SKM-1 treated with dmso at 0.1 percent for 144 hours (cell line): ENCODE data around the gene EIF3I.

Experiments
- DNase-seq: peaks from one replicate; lab custom pipeline; 2025; ENCODE audit not compliant: unreplicated experiment; lab: John Stamatoyannopoulos, UW

EIF3I gene

DNA sequence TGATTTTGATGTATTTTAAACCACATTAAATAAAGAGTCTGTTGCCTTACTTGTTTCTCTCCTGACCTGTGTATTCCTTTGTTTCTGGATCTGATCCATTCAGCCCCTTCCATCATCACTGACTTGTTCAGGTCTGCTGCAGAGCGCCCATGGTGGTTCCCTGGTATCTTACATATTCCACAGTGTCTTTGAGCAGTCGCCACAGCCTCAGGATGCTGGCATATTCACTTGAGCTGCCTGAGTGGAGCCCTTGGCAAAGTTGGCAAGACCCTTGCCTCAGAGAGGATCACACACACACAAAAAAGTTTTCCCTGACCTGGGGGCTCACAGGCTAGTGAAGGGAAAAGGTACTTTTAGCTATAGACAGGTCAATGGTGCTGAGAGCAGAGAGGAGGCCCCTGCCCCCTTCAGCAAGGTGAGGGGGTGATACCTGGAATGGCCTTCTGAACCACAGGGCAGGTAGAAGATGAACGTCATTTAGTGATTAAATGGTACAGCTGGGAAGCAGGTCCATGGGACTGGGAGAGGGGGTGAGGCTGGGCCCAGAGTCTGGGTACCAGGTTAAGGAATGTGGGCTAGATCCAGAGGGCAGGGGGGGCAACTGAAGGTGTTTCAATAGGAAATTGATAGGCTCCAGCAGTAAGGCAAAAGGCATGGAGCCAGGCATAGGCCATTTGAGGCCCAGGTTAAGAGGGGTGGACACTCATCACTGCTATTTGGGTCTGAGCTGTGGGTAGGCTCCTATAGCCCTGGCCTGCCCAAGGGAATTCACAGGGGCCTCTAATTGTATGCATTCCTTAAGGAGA is 23.8 kb upstream of the EIF3I start:
- DNase-seq: no peak

DNA sequence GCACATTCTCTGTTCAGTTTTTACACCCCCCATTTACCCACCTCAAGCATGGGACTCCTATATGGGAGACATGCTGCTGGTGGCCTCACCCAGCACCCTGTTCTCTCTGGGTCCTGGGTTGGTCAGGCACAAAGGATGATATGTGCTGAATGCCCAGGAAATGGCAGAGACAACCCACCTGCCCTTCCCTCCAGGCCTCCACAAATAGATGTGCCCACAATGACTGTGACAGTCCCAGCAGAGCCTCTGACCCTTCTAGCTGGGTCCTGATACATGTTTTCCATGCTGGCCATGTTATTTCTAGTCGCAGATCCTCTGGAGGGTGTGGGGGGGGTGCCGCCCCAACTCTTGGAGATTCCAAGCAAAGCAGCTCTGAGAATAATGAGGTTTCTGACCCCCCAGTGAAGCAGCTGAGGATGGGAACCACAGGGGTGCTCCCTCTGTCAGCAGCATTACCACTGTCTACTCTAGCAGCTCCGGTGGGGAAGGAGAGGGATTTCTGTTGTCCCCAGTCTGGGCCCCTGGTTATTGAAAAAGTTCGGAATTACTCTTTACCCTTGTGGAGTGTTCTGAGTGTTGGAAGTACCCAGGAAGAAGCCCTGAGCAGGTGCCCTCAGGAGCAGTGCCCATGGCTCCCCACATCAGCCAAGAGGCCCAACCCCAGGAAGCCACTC is 23.0 kb upstream of the EIF3I start:
- DNase-seq: no peak

DNA sequence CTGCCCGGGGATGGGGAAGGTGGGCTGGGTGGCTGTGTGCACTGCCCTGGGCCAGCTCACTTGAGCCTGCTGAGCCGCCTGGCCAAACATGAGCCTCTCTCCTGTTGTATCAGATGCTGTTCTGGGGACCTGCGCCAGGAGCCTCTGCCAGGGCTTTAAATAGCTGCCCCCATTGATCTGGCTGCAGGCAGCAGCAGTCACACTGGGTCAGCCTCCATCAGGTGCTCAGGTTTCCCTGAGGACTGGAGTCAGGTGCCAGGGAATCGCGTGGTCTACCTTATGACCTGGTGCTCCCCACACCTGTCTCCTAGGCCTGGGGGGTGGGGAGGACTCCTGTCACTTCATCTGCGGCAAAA is 22.5 kb upstream of the EIF3I start:
- DNase-seq: no peak

DNA sequence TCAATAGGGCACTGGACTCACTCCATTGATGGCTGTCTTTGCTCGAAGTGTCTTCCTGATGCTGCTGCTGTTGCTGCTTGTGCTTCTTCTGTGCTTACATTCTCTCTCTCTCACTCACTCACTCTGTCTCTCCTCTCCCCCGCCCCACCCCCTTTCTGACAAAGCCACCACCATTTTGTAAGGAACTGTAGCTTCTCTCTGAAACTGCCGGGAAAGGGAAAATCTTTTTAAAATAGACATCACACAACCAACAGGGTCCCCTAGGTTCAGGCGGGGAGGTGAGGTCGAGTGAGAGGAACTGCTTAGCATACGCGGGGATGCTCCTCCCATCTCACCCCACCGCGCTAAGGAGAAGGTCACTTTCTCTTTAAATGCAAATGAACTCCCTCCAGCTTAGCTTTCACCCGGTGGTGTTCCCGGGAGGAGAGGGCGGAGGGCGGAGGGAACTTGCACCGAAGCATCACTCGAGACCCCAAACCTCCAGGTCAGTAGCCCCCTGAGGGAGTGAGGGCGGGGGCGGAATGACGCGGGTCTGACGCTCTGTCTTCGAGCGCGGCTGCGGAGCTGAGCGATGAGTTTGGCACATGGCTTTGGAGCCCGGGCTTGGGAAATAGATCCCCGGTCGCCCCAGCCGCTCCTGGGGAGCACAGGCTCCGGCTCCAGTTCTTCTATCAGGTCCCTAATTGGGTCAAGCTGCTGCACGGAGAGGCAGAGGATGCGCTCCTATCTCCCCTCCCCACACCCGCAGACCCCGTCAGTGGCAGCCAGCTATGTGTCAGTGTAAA is 21.8 kb upstream of the EIF3I start, which contains the start of gene CCDC28B:
CCDC28B (plus strand) TSS at position 370 of the 785 bp plus-strand sequence. CDS start 1,341 bp downstream, outside the sequence.
- DNase-seq: peak; percentile 56

DNA sequence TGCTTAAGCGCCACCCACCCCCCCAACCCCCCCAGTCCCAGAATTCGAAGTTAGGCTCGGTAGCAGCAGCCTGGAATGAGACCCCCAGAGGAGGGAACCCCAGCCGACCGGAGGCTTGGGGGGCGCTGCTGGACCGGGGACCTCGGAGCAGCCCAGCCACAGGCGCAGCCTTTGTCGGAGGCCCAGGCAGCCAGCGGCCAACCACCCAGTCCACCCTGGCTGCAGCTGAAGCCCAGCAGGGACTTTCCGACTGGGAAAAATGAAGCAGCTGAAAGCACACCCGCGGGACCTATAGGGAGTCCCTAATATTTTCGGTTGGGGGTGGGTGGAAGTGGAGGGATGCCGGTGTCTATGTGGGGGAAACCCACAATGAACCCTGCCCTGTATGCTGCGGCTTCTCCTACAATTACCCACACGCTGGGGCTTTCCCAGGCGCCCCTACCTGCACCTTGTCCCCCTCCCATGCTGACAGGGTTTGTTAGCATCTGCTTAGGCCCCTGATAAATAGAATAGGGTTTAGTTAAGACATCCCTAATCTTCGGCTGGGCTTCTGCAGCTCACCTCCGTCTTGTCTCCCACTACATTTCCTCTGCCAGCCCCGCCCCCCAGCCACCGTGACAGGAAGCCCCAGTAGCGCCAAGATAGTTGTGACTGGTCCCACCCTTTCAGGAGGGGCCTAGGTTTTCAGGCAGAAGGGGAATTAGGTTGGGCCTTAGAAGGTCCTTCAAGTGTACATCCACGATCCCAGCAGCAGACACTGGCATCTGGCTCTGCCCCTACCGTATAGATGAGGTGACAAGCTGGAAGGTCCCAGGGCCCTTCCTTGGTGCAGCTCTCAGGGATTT is 21.0 kb upstream of the EIF3I start:
- DNase-seq: no peak

DNA sequence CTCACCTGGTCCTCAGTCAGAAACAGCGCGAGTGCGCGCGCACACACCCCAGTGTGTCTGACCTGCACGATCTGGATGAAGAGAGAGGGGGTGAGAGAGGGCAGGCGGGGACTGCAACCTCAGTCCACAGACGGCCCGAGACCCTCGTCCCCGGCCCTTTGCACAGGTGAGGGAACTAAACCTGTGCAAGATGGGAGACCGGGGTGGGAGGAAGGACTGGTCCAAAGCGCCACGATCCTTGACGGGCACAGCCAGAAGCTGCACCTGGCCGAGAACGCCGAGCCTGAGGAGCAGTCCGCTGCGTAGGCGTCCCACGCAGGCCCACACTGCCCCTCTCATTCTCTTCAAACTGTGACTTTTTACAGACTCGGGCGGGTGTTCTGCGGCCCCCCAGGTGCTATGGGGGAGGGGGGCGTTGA is 17.3 kb upstream of the EIF3I start:
- no peak for DNase-seq

DNA sequence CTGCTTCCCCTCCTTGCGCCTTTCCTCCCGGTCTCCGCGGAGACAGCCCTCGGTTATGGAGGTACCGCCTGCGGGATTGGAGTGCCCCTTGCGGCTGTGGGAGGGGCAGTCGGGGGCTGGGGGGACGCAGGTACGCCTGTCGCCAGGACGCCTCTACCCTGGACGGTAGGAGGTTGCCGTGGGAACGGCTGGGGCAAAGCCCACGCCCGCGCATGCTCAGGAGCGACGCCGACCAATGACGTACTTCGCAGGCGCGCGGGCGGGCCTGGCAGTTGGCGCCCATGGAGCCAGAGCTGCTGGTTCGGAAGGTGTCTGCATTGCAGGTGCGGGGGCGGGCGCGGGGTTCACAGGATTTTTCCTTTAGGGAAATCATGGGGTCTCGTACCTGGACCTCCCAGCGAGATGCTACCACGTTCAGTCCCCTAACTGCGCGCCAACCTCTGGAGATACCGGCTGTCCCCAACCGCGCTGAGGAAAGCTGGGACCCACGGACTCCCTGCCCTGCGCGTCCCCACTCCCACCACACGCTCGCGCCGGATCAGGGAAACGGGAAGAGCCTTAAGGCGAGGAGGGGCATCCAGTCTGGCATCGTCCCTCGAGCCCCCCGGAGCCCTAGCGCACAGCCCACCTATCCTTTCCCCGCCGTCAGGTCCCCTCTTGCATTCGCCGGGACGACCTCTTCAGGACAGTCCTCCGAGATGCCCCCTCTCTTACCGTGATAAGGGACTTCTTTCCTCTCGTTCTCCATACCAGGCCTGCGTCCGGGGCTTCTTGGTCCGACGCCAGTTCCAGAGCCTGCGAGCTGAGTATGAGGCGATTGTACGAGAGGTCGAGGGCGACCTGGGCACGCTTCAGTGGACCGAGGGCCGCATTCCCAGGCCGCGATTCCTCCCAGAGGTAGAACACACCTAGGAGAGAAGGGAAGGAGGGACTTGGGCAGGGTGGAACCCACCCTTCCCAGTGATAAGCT is 16.5 kb upstream of the EIF3I start, which contains the start of gene IQCC:
IQCC (plus strand) TSS at position 271 of the 970 bp plus-strand sequence; CDS start at position 282, 11 bp downstream.
- peak; percentile 60 for DNase-seq

DNA sequence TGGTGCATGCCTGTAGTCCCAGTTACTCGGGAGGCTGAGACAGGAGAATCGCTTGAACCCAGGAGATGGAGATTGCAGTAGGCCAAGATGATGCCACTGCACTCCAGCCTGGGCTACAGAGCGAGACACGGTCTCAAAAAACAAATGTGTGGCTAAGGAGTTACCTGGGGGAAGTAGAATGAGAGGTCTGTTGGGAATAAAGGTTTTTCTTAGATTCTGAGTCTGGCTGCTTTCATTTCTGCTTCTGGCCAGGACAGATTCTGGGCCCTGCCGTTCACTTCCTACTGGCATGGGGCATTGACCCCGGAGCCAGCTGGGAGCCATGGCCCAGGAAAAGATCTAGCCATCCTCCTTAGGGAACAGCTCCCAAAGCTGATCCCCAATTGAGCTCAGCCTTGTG is 13.7 kb upstream of the EIF3I start:
- no peak for DNase-seq

DNA sequence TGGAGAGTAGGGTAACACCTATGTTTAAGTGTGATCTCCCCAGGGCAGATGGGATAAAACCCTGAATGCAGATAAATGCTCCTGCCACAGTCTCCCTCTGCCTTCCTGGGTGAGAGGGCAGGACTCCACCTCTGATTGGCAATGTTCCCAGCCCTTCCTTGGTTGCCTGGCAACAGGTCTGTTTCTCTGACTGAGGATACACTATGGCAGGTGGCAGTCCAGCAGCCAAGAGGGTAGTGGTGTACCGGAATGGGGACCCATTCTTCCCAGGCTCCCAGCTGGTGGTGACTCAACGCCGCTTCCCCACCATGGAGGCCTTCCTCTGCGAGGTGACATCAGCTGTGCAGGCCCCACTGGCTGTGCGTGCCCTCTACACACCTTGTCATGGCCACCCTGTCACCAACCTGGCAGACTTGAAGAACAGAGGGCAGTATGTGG is 13.3 kb upstream of the EIF3I start, which contains the start of gene DCDC2B:
DCDC2B (plus strand) TSS at position 199 of the 438 bp plus-strand sequence; CDS start at position 204, 5 bp downstream.
- DNase-seq: no peak

DNA sequence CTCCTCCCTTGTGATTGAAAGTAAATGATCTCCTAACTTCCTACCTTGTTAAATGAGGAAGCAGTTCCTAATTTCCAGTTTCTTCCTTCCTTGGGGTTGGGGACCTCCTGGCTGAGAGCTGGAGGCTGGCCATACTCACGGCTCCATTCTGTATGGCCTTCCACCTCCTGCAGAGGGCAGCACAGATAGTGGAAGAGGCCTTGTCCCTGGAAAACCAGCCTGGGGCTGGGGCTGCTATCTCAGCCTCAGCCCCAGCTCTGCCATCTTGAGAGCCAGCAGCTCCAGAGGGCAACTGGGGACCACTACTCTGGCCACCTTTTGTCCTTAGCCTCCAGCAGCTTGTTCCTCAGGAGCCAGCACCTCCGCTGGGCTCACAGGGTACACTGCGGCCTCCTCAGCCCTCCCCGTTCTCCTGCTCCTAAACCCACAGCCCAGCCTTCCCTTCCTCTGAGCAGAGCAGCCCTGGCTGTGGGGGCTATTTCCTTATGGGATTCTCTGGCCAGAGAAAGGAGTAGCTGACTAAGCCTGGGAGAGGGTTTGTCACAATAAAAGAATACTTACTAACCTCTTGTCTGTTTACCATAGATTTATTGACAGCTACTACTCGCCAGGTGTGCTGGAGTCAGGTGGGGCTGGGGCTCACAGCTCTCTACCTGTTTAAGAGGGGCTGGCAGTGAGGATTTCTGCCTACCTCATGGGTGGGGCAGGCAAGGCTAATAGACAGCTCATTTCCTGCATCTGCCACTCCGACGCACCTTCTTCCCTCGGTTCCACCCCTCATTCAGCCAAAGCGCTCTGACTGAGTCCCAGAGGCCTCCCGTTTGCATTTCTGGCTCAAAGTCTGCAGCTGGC is 6.4 kb upstream of the EIF3I start:
- DNase-seq: peak; percentile 70

DNA sequence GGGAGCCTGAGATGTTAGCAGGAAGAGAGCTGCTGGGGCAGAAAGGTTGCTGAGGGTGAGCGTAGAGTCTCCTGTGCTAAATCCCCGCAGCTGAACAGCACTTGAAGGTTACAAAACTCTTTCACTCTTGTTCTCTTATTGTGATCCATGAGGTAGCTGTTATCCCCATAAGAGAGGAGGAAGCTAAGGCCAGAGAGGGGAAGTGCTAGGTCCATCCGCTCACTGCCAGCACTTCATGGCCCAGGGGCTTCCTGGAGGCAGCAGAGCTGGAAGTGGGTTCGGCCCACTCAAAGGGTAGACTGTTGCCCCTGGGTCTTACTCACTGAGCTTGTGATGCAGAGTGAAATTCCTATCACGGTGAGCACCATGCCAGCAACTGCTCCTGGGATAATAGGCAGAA is 5.6 kb upstream of the EIF3I start:
- no peak for DNase-seq

DNA sequence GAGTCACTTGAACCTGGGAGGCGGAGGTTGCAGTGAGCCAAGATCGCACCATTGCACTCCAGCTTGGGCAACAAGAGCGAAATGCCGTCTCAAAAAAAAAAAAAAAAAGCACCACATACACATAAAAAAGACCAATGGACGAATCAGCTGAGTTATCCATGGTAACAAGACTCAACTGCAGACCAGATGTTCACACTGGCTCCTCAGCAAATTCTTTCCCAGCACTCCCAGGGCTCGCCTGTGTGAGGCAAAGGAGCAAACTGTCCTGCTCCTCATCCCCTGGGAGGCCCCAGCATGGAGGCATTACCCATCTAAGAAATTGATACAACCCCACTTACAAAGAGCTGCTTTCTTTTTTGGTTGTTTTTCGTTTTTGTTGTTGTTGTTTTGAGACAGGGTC is 3.2 kb upstream of the EIF3I start:
- DNase-seq: no peak

DNA sequence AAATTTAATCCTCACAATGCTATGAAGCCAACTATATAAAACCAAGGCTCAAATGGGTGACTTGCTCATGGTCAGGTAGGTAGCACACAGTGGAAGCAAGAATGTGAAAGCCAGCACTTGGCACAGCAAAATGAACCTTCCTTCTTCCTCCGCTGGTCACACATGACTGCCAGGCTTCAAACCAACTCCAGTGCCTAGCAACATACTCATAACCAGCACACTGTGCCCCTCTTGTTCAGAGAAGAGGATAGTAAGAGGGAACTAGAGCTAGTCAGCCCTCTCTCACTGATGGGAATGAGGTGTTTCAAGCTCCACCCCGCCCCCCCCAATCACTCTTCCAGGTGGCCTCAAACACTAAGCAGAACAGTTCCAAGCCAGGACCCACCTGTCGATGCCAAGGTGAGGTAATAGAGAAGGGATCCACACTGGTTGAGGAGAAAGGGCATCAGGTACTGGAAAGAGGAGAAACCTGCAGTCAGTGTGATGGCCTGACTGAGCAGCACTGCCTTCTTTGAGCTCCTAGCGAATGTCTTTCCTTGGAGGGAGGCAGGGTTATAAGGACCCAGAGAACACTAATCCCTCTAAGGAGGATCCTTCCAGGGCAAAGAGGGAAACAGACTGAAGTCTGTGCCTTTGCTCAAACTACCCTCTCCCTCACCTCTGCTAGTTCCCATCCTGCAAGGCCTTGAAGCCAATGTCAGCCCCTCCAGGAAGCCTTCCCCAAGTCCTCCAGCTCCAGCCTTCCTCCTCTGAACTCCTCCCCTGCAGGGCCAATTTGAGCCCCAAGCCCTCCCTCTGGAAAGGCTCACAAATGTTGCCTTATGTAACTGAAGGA is 1.2 kb upstream of the EIF3I start:
- DNase-seq: no peak

DNA sequence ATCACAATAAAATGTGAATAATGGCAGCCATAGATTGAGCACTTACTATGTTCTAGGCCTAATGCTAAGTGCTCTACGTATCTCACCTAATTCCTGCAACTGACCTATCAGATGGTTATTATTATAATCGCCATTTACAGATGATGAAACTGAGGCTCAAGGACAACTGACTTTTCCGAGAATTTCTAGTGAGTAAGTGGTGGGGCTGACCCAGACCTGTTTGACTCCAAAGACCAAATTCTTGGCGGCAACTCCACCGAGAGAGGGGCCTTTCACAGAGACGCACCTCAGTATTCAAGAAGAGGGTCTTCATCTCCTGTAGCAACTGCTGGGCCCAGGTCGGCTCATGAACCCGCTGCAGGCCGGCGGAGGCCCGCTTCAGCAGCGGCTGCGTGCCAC is 627 bp upstream of the EIF3I start:
- no peak for DNase-seq

DNA sequence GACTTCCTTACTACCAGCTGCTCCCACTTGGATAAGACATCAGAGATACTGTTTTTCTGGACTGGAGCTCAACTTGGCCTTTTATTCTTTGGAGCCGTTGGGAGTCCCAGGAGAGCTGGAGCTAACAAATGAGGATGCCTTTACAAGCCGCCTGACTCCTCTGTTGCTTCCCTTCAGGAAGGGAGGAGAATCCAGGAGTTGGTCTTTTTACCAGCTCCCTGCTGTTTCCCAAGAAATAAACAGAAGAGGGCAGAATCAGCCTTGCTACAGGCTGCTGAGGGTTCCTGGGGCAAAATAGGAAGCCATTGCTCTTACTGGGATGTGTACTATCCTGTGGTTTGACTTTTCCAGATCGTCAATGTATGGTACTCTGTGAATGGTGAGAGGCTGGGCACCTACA is 1.5 kb downstream of the EIF3I start:
- no peak for DNase-seq

DNA sequence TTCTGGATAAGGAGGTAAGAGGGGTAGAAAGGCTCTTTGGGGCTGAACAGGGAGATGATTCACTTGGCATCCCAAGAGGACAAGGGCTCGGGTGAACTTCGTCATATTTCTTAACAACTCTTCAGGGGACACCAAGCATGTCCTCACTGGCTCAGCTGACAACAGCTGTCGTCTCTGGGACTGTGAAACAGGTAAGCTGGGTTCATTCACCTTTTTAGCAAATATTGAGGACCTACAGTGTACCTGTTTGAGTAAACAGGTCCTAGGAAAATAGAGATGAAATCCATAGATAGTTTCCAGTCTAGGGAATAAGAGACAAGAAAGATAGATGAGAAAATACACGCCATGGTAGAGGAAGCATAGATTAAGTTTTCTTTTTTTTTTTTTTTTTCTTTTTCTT is 2.1 kb downstream of the EIF3I start:
- DNase-seq: no peak

DNA sequence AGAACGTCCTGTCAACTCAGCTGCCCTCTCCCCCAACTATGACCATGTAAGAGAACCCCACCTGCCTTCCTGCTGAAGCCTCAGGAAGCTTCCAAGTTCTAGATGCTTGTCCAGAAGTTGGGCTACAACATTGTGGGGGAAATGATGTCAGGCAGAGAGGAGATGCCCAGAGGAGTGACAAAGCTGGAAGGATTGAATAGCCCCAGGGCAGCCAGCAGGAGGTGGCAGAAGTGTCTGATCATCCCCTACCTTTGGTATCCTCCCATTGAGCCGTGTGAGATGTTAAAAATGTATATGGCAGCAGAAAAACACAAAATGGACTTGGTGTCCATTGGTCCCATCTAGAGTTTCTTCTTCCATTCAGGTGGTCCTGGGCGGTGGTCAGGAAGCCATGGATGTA is 6.6 kb downstream of the EIF3I start:
- no peak for DNase-seq
